Central memory CD8-positive, alpha-beta T cell (primary cell): ENCODE results near the gene ZNF169.
A peak's percentile ranks its signal among the peaks of the same experiment; 100 is the strongest.
"Not testable (repeated sequence)": the region's sequence is repeated elsewhere in the genome, so short reads cannot be mapped to it uniquely, and the experiment has no call there.

Experiments used
- ATAC-seq: fragments of 150-1000 bp; cut with Tn5 transposase; replicated peaks from 2 replicates; pipeline ENCODE4 v1.10.0; 2022; ENCODE audit warnings: mild to moderate bottlenecking, moderate FRiP score, moderate number of reproducible peaks; ENCODE audit not compliant: poor library complexity, severe bottlenecking; ENCODE audit errors: extremely low read depth
- DNase-seq, 2 donors: peaks; one replicate each; pipeline ENCODE4 v3.0.0; 2021; ENCODE audit warnings: low spot score in 2 of 2
- H3K27ac Mint-ChIP-seq: one replicate; pipeline ENCODE4 v1.8.0; 2022; ENCODE audit warnings: low read depth, mild to moderate bottlenecking, moderate library complexity, mixed read lengths
- H3K27me3 Mint-ChIP-seq: one replicate; pipeline ENCODE4 v1.8.0; 2022; ENCODE audit warnings: mixed read lengths
- H3K36me3 Mint-ChIP-seq: one replicate; pipeline ENCODE4 v1.8.0; 2022; ENCODE audit warnings: mild to moderate bottlenecking, moderate library complexity, mixed read lengths; ENCODE audit not compliant: insufficient read depth
- H3K4me1 Mint-ChIP-seq: one replicate; pipeline ENCODE4 v1.8.0; 2022; ENCODE audit warnings: mixed read lengths
- H3K4me3 Mint-ChIP-seq: one replicate; pipeline ENCODE4 v1.8.0; 2022; ENCODE audit warnings: mild to moderate bottlenecking, moderate library complexity, mixed read lengths
- H3K9me3 Mint-ChIP-seq: one replicate; pipeline ENCODE4 v1.8.0; 2022; ENCODE audit warnings: mixed read lengths

ZNF169 gene

GRCh38 chr9:94256007-94256406 lies 3.1 kb upstream of the ZNF169 start:
- Mint-ChIP-seq H3K4me1 (peaks cover 13% of the 10 kb centered on the region), H3K4me3 (no peak overlapping the region), H3K27ac (no peak overlapping the region), H3K36me3 (peaks cover 10% of the 10 kb centered on the region), H3K27me3 (peaks cover 16% of the 10 kb centered on the region), H3K9me3 (no peaks in the 10 kb centered on the region)
- ATAC-seq (no peak), DNase-seq (no peak)

- not testable (repeated sequence) for H3K36me3 Mint-ChIP-seq, ATAC-seq, H3K27me3 Mint-ChIP-seq, H3K27ac Mint-ChIP-seq, DNase-seq, H3K4me3 Mint-ChIP-seq, H3K9me3 Mint-ChIP-seq
- peaks cover 12% of the 10 kb centered on the region for H3K4me1 Mint-ChIP-seq
Observed at GRCh38 chr9:94265626-94266402, 6.7 kb downstream of the ZNF169 start.

DNA sequence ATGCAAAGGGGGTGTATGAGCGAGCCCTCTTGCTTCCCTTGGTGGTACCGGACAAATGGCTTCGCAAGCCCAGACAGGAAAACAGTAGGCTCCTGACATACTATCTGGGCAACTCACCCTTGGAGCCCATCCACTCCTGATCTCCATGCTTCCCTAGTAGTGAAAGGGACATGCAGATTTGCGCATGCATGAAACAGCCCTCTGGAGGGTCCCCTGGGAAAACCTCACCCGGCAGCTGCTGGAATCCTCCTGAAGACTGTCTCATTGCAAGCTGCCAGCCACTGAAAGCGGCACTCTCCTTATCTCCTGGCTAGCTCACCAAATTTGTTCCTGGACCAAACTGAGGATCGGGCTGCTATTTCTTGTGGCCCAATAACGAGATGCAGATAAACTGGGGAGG lies 10.2 kb downstream of the ZNF169 start:
- H3K27me3 Mint-ChIP-seq = no peaks in the 10 kb centered on the region
- ATAC-seq = no peak
- no peak overlapping the region for H3K4me3 Mint-ChIP-seq
- peaks cover 7% of the 10 kb centered on the region for H3K36me3 Mint-ChIP-seq
- DNase-seq = no peak
- H3K9me3 Mint-ChIP-seq = no peaks in the 10 kb centered on the region
- peaks cover 12% of the 10 kb centered on the region for H3K4me1 Mint-ChIP-seq
- no peak overlapping the region for H3K27ac Mint-ChIP-seq

DNA sequence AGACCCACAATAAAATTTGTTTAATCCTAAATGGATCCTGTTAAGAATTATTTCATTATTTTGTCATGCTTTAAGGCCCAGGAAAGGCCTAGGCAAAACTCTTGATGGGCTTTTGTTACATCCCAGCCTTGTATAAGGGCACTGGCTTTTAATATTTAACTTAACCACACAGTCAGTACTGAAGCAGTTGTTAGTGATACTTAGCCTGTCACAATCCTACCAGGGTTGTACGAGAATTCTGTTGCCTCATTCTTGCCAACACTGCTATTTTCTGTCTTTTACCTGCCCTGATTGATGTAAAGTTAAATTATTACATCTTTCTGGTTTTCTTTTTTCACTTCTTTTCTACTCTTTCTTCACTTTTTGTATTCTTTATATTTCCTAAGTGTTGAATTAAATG lies 10.9 kb downstream of the ZNF169 start:
- ATAC-seq = no peak
- no peak overlapping the region for H3K27ac Mint-ChIP-seq
- H3K27me3 Mint-ChIP-seq = no peaks in the 10 kb centered on the region
- DNase-seq = no peak
- H3K36me3 Mint-ChIP-seq = peaks cover 4% of the 10 kb centered on the region
- H3K9me3 Mint-ChIP-seq = no peaks in the 10 kb centered on the region
- H3K4me3 Mint-ChIP-seq = no peak overlapping the region
- H3K4me1 Mint-ChIP-seq = peaks cover 17% of the 10 kb centered on the region

DNA sequence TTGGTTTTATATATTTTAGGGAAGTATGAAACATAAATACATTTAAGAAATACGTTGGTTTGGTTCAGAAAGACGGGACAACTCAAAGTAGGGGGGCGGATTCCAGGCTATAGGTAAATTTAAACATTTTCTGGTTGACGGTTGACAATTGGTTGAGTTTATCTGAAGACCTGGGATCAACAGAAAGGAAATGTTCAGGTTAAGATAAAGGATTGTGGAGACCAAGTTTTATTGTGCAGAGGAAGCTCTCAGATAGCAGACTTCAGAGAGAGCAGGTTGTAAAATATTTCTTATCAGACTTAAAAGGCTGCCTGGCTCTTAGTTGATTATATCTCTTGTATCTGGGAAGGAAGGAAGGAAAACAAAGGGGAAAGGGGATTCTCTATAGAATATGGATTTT lies 17.9 kb downstream of the ZNF169 start:
- DNase-seq, H3K27me3 Mint-ChIP-seq, H3K9me3 Mint-ChIP-seq, ATAC-seq, H3K4me3 Mint-ChIP-seq: not testable (repeated sequence)
- Mint-ChIP-seq H3K36me3 (peaks cover 27% of the 10 kb centered on the region), H3K4me1 (peaks cover 28% of the 10 kb centered on the region), H3K27ac (peak overlapping the region; percentile 41)

- no peak overlapping the region for H3K27ac Mint-ChIP-seq
- H3K4me3 Mint-ChIP-seq = no peak overlapping the region
- H3K36me3 Mint-ChIP-seq = peaks cover 29% of the 10 kb centered on the region
Observed at GRCh38 chr9:94277885-94278536, 18.9 kb downstream of the ZNF169 start.

DNA sequence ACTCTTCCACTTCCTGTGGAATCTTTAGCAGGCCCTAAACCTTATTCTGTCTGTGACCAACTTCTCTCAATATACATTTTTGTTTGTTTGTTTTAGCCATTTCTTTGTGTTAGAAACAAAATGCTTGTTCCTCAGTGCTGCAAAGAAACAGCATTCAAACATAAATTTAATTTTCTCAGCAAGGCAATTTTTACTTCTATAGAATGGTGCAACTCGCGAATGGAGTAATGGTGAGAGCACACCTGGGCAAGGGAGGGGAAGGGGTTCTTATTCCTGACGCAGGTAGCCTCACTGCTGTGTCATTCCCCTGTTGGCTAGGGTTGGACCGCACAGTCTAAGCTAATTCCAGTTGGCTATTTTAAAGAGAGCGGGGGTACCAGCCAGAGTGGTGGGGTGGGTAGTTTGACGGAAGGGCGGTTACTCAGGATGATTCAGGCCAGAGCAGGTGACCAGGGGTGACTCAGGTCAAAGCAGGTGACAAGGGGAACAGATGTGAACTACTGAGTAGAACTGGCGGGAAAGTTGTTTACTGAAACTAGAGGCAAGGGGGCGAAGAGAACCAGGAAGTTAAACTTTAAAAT lies 21.4 kb downstream of the ZNF169 start:
- DNase-seq = no peak
- Mint-ChIP-seq H3K27me3 (no peaks in the 10 kb centered on the region), H3K36me3 (peaks cover 27% of the 10 kb centered on the region), H3K27ac (no peak overlapping the region), H3K4me1 (peaks cover 13% of the 10 kb centered on the region), H3K9me3 (no peaks in the 10 kb centered on the region), H3K4me3 (no peak overlapping the region)
- no peak for ATAC-seq

More at GRCh38 chr9:94277885-94278536, 18.9 kb downstream of the ZNF169 start:
- H3K9me3 Mint-ChIP-seq = no peaks in the 10 kb centered on the region
- DNase-seq (no peak), ATAC-seq (no peak)
- peaks cover 22% of the 10 kb centered on the region for H3K4me1 Mint-ChIP-seq
- no peaks in the 10 kb centered on the region for H3K27me3 Mint-ChIP-seq

GRCh38 chr9:94281101-94281500 lies 22.0 kb downstream of the ZNF169 start:
- H3K36me3 Mint-ChIP-seq = peaks cover 27% of the 10 kb centered on the region
- H3K4me1 Mint-ChIP-seq = peaks cover 13% of the 10 kb centered on the region
- no peaks in the 10 kb centered on the region for H3K27me3 Mint-ChIP-seq
- H3K9me3 Mint-ChIP-seq = no peaks in the 10 kb centered on the region
- H3K4me3 Mint-ChIP-seq = no peak overlapping the region
- H3K27ac Mint-ChIP-seq = no peak overlapping the region
- ATAC-seq (no peak), DNase-seq (no peak)

DNA sequence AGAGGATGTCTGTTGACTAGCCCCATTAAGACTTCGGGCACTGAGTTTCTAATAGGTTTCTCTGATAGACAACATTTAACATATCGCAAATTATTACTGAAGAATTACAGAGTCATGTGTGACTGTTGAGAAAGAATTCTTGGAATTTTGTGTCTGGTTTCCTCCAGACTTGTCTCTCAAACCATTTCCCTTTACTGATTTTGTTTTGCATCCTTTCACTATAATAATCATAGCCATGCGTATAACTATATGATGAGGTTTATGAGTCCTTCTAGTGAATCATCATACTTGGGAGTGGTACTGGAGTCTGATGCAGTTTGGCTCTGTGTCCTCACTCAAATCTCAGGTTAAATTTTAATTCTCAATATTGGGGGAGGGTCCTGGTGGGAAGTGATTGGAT lies 27.0 kb downstream of the ZNF169 start:
- Mint-ChIP-seq H3K9me3 (no peaks in the 10 kb centered on the region), H3K36me3 (peaks cover 21% of the 10 kb centered on the region), H3K4me1 (peaks cover 9% of the 10 kb centered on the region), H3K27me3 (no peaks in the 10 kb centered on the region), H3K4me3 (no peak overlapping the region), H3K27ac (no peak overlapping the region)
- no peak for ATAC-seq
- DNase-seq = no peak

- no peaks in the 10 kb centered on the region for H3K27me3 Mint-ChIP-seq
- no peaks in the 10 kb centered on the region for H3K9me3 Mint-ChIP-seq
- H3K27ac Mint-ChIP-seq = no peak overlapping the region
- ATAC-seq (no peak), DNase-seq (no peak)
- peaks cover 24% of the 10 kb centered on the region for H3K36me3 Mint-ChIP-seq
- H3K4me3 Mint-ChIP-seq = no peak overlapping the region
- H3K4me1 Mint-ChIP-seq = no peaks in the 10 kb centered on the region
Observed at GRCh38 chr9:94287877-94288513, 28.9 kb downstream of the ZNF169 start.

DNA sequence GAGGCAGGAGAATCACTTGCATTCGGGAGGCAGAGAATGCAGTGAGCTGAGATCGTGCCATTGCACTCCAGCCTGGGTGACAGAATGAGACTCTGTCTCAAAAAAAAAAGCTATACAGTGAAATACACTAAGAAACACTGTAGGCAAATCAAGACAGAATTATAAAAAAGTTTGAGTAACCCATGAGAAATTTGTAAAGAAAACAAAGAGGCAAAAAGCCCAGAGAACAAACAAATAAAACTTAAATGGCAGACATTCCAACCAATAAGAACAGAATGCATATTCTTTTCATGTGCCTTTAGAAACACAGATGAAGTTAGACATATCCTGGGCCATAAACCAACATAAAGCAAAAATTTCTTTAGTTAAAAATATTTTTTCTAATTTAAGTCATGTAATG lies 30.6 kb downstream of the ZNF169 start:
- DNase-seq (no peak), ATAC-seq (no peak)

GRCh38 chr9:94298949-94299599 lies 40.0 kb downstream of the ZNF169 start:
- H3K36me3 Mint-ChIP-seq = peaks cover 10% of the 10 kb centered on the region
- no peak for DNase-seq
- H3K27ac Mint-ChIP-seq = no peak overlapping the region
- no peak for ATAC-seq
- no peaks in the 10 kb centered on the region for H3K27me3 Mint-ChIP-seq
- no peaks in the 10 kb centered on the region for H3K4me1 Mint-ChIP-seq
- H3K4me3 Mint-ChIP-seq = no peak overlapping the region
- H3K9me3 Mint-ChIP-seq = no peaks in the 10 kb centered on the region

More for the DNA sequence above, 30.6 kb downstream of the ZNF169 start:
- Mint-ChIP-seq H3K27me3 (no peaks in the 10 kb centered on the region), H3K27ac (no peak overlapping the region), H3K36me3 (peaks cover 27% of the 10 kb centered on the region), H3K9me3 (no peaks in the 10 kb centered on the region), H3K4me3 (no peak overlapping the region), H3K4me1 (no peaks in the 10 kb centered on the region)
